DND-41 (cell line): Measurements from ENCODE around the gene MAST2.

Experiments used
- ATAC-seq: fragments of 200-7000 bp; cut with Tn5 transposase; 3 replicates; pipeline ENCODE4 v1.9.1; 2021; ENCODE audit warnings: low read depth; ENCODE audit not compliant: insufficient read depth
- DNase-seq: peaks from one replicate; pipeline ENCODE4 v3.0.0-alpha.2; 2020
- H2AFZ ChIP-seq: 2 replicates; pipeline ENCODE4 v1.6.0; 2012; ENCODE audit warnings: low read depth, low read length
- H3K27ac ChIP-seq: 2 replicates; pipeline ENCODE4 v1.5.1; 2012; ENCODE audit warnings: low read length, inconsistent platforms
- H3K27me3 ChIP-seq: fragments of 200-600 bp; sonication (generic); 2 replicates; pipeline ENCODE4 v1.6.0; 2012; ENCODE audit warnings: low read length, mild to moderate bottlenecking, inconsistent platforms; ENCODE audit not compliant: insufficient read depth, poor library complexity
- H3K36me3 ChIP-seq: 2 replicates; pipeline ENCODE4 v1.5.1; 2012; ENCODE audit warnings: low read length, inconsistent platforms; ENCODE audit not compliant: insufficient read depth
- H3K4me1 ChIP-seq: 2 replicates; pipeline ENCODE4 v1.5.1; 2012; ENCODE audit warnings: mild to moderate bottlenecking, low read length; ENCODE audit not compliant: insufficient read depth
- H3K4me2 ChIP-seq: 2 replicates; pipeline ENCODE4 v1.6.0; 2012; ENCODE audit warnings: mild to moderate bottlenecking, moderate library complexity, low read length, inconsistent platforms; ENCODE audit not compliant: insufficient read depth
- H3K4me3 ChIP-seq, 2 experiments: fragments of 200-600 bp in 1 of 2; shearing (Covaris generic) in 1 of 2; 2 replicates each; pipeline ENCODE4 v1.5.1; 2012 to 2016; ENCODE audit warnings: inconsistent platforms in 2 of 2, low read length in 2 of 2, mild to moderate bottlenecking in 2 of 2, low read depth in 1 of 2, moderate library complexity in 1 of 2
- H3K79me2 ChIP-seq: 2 replicates; pipeline ENCODE4 v1.6.0; 2012; ENCODE audit warnings: low read length, inconsistent platforms; ENCODE audit not compliant: insufficient read depth
- H3K9ac ChIP-seq: 2 replicates; pipeline ENCODE4 v1.6.0; 2012; ENCODE audit warnings: low read depth, mild to moderate bottlenecking, inconsistent platforms, low read length, moderate library complexity
- H3K9me3 ChIP-seq: 2 replicates; pipeline ENCODE4 v1.5.1; 2012; ENCODE audit warnings: low read length, moderate library complexity, mild to moderate bottlenecking, inconsistent platforms; ENCODE audit not compliant: insufficient read depth, severe bottlenecking
- H4K20me1 ChIP-seq: 2 replicates; pipeline ENCODE4 v1.6.0; 2012; ENCODE audit warnings: low read length; ENCODE audit not compliant: insufficient read depth
- CTCF ChIP-seq: IDR thresholded peaks from 2 replicates; pipeline ENCODE4 v1.5.1; 2012; ENCODE audit warnings: borderline replicate concordance, low read length, moderate library complexity, mild to moderate bottlenecking; ENCODE audit not compliant: poor library complexity, severe bottlenecking; ENCODE audit errors: extremely low read depth
- EZH2 ChIP-seq: IDR thresholded peaks from 3 replicates; pipeline ENCODE4 v1.6.1; 2012; ENCODE audit warnings: borderline replicate concordance, low read depth, mild to moderate bottlenecking, moderate library complexity, low read length, inconsistent platforms; ENCODE audit not compliant: severe bottlenecking

MAST2 gene

GRCh38 chr1:45934947-45935346, 131.5 kb downstream of the MAST2 start:
- ATAC-seq (no peak), DNase-seq (no peak)
- peaks cover 20% of the 10 kb centered on the region; the same call in 1 of the 2 replicates for H3K79me2 ChIP-seq
- no peaks in the 10 kb centered on the region for H4K20me1 ChIP-seq
- no peaks in the 10 kb centered on the region for H3K36me3 ChIP-seq
- H3K27me3 ChIP-seq = no peaks in the 10 kb centered on the region
- H3K27ac ChIP-seq = no peak overlapping the region
- no peak overlapping the region for H3K4me3 ChIP-seq
- H3K9ac ChIP-seq = no peak overlapping the region
- TF ChIP-seq CTCF (no peak), EZH2 (no peak)
- H3K4me1 ChIP-seq = no peaks in the 10 kb centered on the region
- no peaks in the 10 kb centered on the region for H3K9me3 ChIP-seq
- no peak overlapping the region for H2AFZ ChIP-seq
- H3K4me2 ChIP-seq = no peak overlapping the region

- DNase-seq (no peak), ATAC-seq (no peak)
- no peaks in the 10 kb centered on the region for H3K27me3 ChIP-seq
- H3K9ac ChIP-seq = no peak overlapping the region
- no peak overlapping the region for H3K4me3 ChIP-seq
- no peaks in the 10 kb centered on the region for H3K4me1 ChIP-seq
- no peak overlapping the region for H3K4me2 ChIP-seq
- TF ChIP-seq CTCF (no peak), EZH2 (no peak)
- no peak overlapping the region for H2AFZ ChIP-seq
- H4K20me1 ChIP-seq = no peaks in the 10 kb centered on the region
- H3K27ac ChIP-seq = no peak overlapping the region
- H3K79me2 ChIP-seq = peaks cover 18% of the 10 kb centered on the region; the same call in 1 of the 2 replicates
- no peaks in the 10 kb centered on the region for H3K36me3 ChIP-seq
- H3K9me3 ChIP-seq = no peaks in the 10 kb centered on the region
Observed at GRCh38 chr1:45938029-45938428, 134.6 kb downstream of the MAST2 start.

- H4K20me1 ChIP-seq = no peaks in the 10 kb centered on the region
- no peak overlapping the region for H3K4me3 ChIP-seq
- H3K9me3 ChIP-seq = no peaks in the 10 kb centered on the region
- H2AFZ ChIP-seq = no peak overlapping the region
- peaks cover 12% of the 10 kb centered on the region; the same call in 1 of the 2 replicates for H3K79me2 ChIP-seq
- H3K4me2 ChIP-seq = no peak overlapping the region
- H3K9ac ChIP-seq = no peak overlapping the region
- no peak overlapping the region for H3K27ac ChIP-seq
- H3K36me3 ChIP-seq = no peaks in the 10 kb centered on the region
- DNase-seq = no peak
- no peak for ATAC-seq
- no peak for TF ChIP-seq CTCF
- no peak for TF ChIP-seq EZH2
- H3K4me1 ChIP-seq = no peaks in the 10 kb centered on the region
- no peaks in the 10 kb centered on the region for H3K27me3 ChIP-seq
Observed at GRCh38 chr1:45942411-45942810, 139.0 kb downstream of the MAST2 start.

GRCh38 chr1:45943185-45943584, 139.8 kb downstream of the MAST2 start:
- Histone ChIP-seq H3K79me2 (peaks cover 9% of the 10 kb centered on the region; the same call in 1 of the 2 replicates), H2AFZ (no peak overlapping the region), H3K9ac (no peak overlapping the region), H3K4me2 (no peak overlapping the region), H3K4me3 (no peak overlapping the region), H3K27me3 (no peaks in the 10 kb centered on the region), H3K4me1 (no peaks in the 10 kb centered on the region), H4K20me1 (no peaks in the 10 kb centered on the region), H3K9me3 (no peaks in the 10 kb centered on the region), H3K27ac (no peak overlapping the region), H3K36me3 (no peaks in the 10 kb centered on the region)
- DNase-seq (no peak), ATAC-seq (no peak)
- no peak for TF ChIP-seq EZH2
- no peak for TF ChIP-seq CTCF
